Thyroid gland (tissue), 4 donors: ENCODE results near the gene TCF7L2.

Experiments
- POLR2A ChIP-seq, 2 donors: fragments of 450-650 bp; IDR thresholded peaks; one replicate each; pipeline ENCODE4 v1.6.1; 2017; ENCODE audit warnings: antibody characterized with exemption in 2 of 2, mild to moderate bottlenecking in 2 of 2, moderate library complexity in 1 of 2
- TF ChIP-seq, protein P1 (sequence below), 6 experiments: fragments of 200-600 bp in 3 of 6; fragments of 450-650 bp in 3 of 6; sonication (generic) in 3 of 6; IDR thresholded peaks; one replicate each; pipeline ENCODE4 v1.5.1; 2016 to 2019; ENCODE audit warnings: antibody characterized with exemption in 6 of 6, mild to moderate bottlenecking in 2 of 6, inconsistent platforms in 1 of 6, moderate library complexity in 1 of 6

DNA sequence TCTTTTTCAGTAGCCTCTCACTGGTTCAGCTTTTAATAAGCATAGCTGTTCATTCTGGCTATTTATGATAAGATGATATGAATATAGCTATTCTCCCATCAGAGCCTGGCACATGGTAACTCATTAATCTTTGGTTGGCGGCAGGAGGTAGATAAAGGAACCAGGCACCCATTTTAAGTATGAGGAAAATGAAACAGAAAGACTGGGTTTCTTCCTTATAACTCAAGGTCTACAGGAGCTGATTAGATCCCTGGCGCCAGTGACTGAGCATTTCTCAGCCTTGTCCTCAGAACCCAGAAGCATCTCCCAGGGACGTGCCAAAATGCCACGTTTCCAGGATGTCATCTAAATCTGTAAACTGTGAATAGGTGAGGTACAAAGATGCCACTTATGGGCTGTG lies 141.9 kb downstream of the TCF7L2 start:
- TF ChIP-seq, protein P1, sequence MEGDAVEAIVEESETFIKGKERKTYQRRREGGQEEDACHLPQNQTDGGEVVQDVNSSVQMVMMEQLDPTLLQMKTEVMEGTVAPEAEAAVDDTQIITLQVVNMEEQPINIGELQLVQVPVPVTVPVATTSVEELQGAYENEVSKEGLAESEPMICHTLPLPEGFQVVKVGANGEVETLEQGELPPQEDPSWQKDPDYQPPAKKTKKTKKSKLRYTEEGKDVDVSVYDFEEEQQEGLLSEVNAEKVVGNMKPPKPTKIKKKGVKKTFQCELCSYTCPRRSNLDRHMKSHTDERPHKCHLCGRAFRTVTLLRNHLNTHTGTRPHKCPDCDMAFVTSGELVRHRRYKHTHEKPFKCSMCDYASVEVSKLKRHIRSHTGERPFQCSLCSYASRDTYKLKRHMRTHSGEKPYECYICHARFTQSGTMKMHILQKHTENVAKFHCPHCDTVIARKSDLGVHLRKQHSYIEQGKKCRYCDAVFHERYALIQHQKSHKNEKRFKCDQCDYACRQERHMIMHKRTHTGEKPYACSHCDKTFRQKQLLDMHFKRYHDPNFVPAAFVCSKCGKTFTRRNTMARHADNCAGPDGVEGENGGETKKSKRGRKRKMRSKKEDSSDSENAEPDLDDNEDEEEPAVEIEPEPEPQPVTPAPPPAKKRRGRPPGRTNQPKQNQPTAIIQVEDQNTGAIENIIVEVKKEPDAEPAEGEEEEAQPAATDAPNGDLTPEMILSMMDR (IDR thresholded peaks at IDR 0.05) = no peak
- TF ChIP-seq POLR2A (IDR thresholded peaks at IDR 0.05) = no peak
